GM15510 (cell line): ENCODE data around the gene CSMD2.

ENCODE experiments used
- POLR2A ChIP-seq: IDR thresholded peaks from 3 replicates; pipeline ENCODE4 v1.6.1; 2011; ENCODE audit warnings: borderline replicate concordance; ENCODE audit not compliant: insufficient read length; ENCODE audit errors: extremely low read depth

Gene CSMD2

DNA sequence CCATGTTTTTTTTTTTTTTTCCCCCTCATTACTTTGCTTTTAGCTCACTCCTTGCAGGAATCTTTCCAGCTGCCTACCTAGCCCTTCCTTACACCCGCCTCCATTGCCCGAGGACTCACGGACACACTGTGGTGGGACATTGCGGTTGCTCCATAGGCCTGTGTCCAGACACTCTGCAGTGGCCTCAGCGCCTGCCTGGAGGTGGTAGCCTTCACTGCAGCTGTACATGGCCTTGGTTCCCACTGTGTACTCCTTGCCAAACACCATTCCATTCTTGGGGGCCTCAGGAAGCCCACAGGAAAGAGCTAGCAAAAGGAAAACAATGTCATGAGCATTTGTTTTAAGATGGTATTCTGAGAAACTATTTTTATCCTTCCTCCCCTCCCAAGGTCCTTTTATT is 592.6 kb downstream of the CSMD2 start:
- no peak for TF ChIP-seq POLR2A

DNA sequence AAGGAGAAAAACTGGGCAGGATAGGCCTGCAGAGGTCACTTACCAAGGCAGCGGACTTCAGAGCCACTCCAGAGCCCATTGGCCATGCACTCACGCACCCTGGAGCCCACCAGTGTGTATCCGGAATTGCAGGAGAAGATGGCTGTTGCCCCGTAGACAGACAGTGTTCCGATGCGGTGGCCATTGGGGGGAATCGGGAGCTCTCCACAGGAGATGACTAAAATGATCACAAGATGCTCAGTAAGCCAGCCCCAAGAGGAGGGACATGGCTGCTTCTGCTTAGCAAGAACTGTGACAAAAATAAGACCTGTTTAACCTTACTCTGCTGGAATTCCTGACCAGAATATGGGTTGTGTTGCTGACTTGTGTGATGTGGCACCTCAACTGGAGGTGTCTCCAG is 595.7 kb downstream of the CSMD2 start:
- TF ChIP-seq POLR2A, result no peak

DNA sequence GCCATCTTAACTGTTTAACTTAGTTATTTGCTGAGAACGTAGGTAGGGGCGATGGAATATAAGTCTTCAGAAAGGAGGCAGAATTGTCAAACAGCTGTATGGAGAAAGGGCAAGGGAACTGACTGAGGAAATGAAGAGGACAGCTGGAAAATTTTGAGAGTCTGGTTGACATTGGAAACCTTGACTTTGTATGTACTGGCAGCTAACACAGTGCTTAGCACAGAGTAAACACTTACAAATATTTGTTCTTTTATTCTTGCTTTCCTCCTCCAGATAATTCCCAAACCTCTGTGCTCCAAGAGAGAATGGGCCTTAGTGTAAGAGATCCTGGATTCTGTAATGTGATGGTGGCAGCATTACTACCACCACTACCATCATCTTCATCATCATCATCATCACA is 601.3 kb downstream of the CSMD2 start:
- TF ChIP-seq POLR2A, result no peak

DNA sequence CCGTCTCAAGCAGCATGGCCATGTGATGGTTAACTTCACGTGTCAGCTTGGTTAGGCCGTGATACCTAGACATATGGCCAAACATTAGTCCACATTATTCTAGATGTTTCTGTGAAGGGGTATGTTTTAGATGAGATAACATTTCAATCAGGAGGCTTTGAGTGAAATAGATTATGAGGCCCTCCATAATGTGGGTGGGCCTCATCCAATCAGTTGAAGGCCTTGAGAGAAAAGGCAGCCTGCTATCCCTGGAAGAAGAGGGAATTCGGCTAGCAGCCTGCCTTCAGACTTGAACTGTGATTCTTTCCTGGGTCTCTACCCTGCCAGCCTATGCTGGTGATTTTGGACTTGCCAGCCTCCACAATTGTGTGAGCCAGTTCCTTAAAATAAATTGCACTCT is 602.5 kb downstream of the CSMD2 start:
- no peak for TF ChIP-seq POLR2A

- no peak for TF ChIP-seq POLR2A
Observed at GRCh38 chr1:33561576-33561975, 603.5 kb downstream of the CSMD2 start.

DNA sequence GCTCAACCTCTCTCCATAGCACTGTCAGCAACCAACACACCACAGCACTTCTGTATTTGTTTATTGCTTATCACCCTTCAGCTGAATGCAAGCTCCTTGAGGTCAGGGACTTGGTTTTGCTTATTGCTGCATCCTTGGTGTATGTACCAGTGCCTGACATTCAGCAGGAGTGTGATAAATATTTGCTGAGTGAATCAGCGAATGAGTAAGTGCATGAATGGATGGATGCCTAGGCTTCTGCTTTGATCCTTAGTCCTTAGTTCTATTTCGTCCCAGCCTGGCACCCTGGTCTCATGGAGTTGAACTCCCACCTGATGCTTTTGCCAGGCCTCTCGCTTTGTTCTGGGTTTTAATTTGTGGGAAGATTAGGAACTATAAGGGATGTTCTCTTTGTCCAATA is 604.4 kb downstream of the CSMD2 start:
- no peak for TF ChIP-seq POLR2A

GRCh38 chr1:33548721-33549120 is 616.3 kb downstream of the CSMD2 start:
- no peak for TF ChIP-seq POLR2A

- TF ChIP-seq POLR2A, result no peak
Observed at GRCh38 chr1:33548319-33548718, 616.7 kb downstream of the CSMD2 start.

DNA sequence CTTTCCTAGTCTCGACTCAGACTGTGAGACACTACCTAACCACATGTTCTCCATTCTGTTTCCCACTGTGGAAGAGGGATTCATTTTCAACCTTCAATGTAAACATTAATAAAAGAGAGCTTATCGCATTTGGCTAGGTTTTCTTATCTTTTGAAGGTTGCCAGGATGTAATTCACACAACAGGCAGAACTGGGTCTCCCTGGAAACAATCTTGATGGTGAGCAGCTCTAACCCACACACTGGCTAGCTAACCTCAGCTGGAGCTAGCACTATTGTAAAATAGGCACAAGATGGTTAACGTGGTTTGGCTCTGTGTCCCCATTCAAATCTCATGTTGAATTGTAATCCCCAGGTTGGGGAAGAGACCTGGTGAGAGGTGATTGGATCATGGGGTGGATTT is 617.5 kb downstream of the CSMD2 start:
- no peak for TF ChIP-seq POLR2A

DNA sequence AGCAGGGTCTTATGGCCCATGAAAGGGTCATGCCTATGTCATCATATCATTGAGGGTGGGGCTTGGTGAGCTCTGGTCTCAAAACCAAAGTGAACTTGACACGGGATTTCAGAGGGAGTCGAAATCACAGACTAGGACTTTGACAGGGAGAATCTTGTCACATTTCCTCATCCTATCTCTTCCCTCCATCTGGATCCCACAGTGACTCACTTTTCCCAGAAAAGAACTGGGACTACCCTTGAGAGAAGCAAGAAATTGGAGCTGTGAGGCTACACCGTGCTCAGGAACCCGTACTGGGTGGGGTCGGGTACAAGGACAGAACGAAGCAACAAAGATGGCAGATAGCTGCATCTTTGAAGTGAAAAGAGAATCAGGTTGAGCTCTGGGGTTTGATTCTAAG is 623.1 kb downstream of the CSMD2 start:
- no peak for TF ChIP-seq POLR2A

- no peak for TF ChIP-seq POLR2A
Observed at GRCh38 chr1:33537885-33538284, 627.1 kb downstream of the CSMD2 start.

DNA sequence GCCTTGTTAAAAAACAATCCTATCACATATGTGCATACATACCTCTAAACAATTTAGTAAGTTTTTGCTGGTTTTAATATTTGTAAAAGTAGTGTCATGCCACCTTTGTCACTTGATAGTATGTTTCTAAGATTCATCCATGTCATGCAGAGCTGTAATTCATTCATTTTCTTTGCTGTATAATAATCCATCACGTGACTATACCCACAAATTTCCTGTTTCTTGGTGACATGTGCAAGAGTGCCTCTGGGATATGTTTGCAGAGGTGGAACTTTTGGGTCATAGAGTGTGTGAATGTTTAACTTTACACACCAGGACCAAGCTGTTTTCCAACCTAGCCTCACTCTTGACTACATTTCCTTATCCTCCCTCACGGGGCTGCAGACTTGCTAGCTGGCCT is 629.7 kb downstream of the CSMD2 start:
- TF ChIP-seq POLR2A, result no peak

GRCh38 chr1:33532936-33533335 is 632.1 kb downstream of the CSMD2 start:
- no peak for TF ChIP-seq POLR2A

- TF ChIP-seq POLR2A, result no peak
Observed at GRCh38 chr1:33532250-33532649, 632.8 kb downstream of the CSMD2 start.

DNA sequence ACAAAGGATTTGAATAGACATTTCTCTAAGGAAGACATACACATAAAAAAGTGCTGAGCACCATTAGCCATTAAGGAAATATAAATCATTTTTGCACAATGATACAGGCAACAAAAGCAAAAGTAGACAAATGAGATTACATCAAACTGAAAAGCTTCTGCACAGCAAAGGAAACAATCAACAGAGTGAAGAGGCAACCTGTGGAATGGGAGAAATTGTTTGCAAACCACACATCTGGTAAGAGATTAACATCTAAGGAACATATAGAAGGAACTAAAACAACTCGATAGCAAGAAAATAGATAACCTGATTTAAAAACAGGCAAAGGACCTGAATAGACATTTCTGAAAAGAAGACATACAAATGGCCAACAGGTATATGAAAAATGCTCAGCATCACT is 635.1 kb downstream of the CSMD2 start:
- no peak for TF ChIP-seq POLR2A

DNA sequence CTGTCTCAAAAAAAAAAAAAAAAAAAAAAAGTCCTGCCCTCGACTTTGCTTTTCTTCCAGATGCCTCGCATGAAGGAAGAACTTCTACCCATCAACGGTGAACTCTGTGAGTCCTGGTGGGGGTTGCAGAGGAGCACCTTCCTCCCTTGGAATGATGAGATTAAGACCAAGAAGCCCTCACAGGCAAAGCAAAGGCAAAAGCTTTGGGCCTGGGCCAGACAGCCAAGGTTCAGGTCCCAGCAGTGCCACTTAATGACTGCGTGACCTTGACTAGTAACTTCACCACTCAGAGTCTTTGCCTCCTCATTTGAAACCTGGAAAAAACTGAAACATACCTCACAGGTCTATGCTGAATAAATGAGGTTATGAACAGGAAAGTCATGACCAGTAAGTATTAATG is 637.1 kb downstream of the CSMD2 start:
- no peak for TF ChIP-seq POLR2A

- no peak for TF ChIP-seq POLR2A
Observed at GRCh38 chr1:33524586-33524985, 640.4 kb downstream of the CSMD2 start.
